ENCODE results near the gene TP53RK. TPM values are rescaled to one million over a fixed set of nuclear protein-coding genes. Genes with fewer than 3 reads are reported as not detected.

The TP53RK gene
- 22.9 and 24.9 TPM in 2 replicates for total RNA-seq (2014; rRNA removed; shearing (Covaris generic); ENCODE audit: low replicate concordance)

GRCh38 chr20:46689082-46689753, at the start of gene TP53RK:
TP53RK (minus strand) TSS chr20:46689444; CDS start chr20:46689414, 30 bp downstream.
- Histone ChIP-seq H3K27me3 (ENCODE audit: low read length) (no peaks in the 10 kb centered on the region), H3K27ac (ENCODE audit: low read length) (peak within 1 kb of the TSS; percentile 59), H3K4me2 (ENCODE audit: low read depth, low read length, poor library complexity, severe bottlenecking) (peak within 1 kb of the TSS; percentile 92), H2AFZ (ENCODE audit: low read length) (peak within 1 kb of the TSS; percentile 55; the same call in 1 of the 2 replicates), H3K4me3 (ENCODE audit: low read length) (peak within 1 kb of the TSS; percentile 84), H3K79me2 (ENCODE audit: low read length) (peaks cover 45% of the 10 kb centered on the region), H3K9ac (ENCODE audit: low read length) (peak within 1 kb of the TSS; percentile 83), H3K4me1 (ENCODE audit: low read length) (peaks cover 48% of the 10 kb centered on the region), H4K20me1 (ENCODE audit: insufficient read depth, low read depth, low read length) (peaks cover 42% of the 10 kb centered on the region), H3K9me2 (replicated peaks; ENCODE audit: insufficient read depth, low read length) (no peaks in the 10 kb centered on the region), H3K9me3 (ENCODE audit: low read length) (no peaks in the 10 kb centered on the region), H3K36me3 (ENCODE audit: insufficient read depth, low read length) (peaks cover 24% of the 10 kb centered on the region)
- DNase-seq = peak; percentile 99

DNA sequence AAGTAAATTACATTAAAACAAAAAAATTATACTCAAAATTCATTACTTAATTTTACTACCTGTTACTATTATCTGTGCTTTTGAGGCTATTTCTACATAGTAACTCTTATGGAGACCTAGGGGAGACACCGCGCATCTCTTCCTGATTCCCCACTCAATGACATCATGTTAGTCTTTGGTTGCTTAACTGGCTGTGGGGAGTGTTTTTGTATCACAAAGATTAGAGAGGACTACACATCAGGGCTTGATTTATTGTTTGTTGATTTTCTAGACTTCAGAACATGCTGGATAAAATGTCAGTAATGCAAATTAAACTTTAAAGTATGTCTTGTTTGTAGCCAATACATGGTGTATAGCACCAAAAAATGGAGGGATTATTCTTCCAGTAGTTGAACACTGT, 46.2 kb upstream of the TP53RK start:
- Histone ChIP-seq H3K4me1 (ENCODE audit: low read length) (no peaks in the 10 kb centered on the region), H2AFZ (ENCODE audit: low read length) (no peak overlapping the region), H3K4me2 (ENCODE audit: low read depth, low read length, poor library complexity, severe bottlenecking) (no peak overlapping the region), H3K27ac (ENCODE audit: low read length) (no peak overlapping the region), H3K27me3 (ENCODE audit: low read length) (peaks cover 3% of the 10 kb centered on the region; the same call in 1 of the 2 replicates), H3K36me3 (ENCODE audit: insufficient read depth, low read length) (no peaks in the 10 kb centered on the region), H3K79me2 (ENCODE audit: low read length) (no peaks in the 10 kb centered on the region), H3K9me2 (replicated peaks; ENCODE audit: insufficient read depth, low read length) (no peaks in the 10 kb centered on the region), H3K9ac (ENCODE audit: low read length) (no peak overlapping the region), H3K4me3 (ENCODE audit: low read length) (no peak overlapping the region), H3K9me3 (ENCODE audit: low read length) (0 out of 2 replicates have a peak, but pooled peaks cover 4% of the 10 kb centered on the region), H4K20me1 (ENCODE audit: insufficient read depth, low read depth, low read length) (no peaks in the 10 kb centered on the region)
- DNase-seq = no peak

DNA sequence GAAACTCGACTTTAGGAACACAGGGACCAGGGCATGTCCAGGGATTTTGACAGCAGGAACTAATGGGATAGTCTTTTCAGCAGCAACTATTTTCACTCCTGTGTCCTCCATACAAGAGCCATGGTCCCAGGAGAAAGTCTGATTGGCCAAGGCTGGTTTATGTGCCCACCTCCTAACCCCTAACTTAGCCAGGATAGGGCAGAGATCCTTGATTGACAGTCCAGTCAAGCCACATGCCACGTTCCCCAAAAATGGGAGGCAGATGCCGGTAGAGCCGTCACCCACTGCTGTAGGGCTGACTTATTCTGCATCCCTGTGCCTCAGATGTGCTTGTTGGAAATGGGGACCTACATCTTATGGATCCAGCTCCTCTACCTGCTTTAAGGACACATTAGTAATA, 42.5 kb upstream of the TP53RK start:
- no peaks in the 10 kb centered on the region for H3K36me3 ChIP-seq (ENCODE audit: insufficient read depth, low read length)
- no peak overlapping the region for H3K4me3 ChIP-seq (ENCODE audit: low read length)
- H3K79me2 ChIP-seq (ENCODE audit: low read length) = no peaks in the 10 kb centered on the region
- H3K9me2 ChIP-seq (replicated peaks; ENCODE audit: insufficient read depth, low read length) = no peaks in the 10 kb centered on the region
- no peak overlapping the region for H3K27ac ChIP-seq (ENCODE audit: low read length)
- no peaks in the 10 kb centered on the region for H3K9me3 ChIP-seq (ENCODE audit: low read length)
- no peaks in the 10 kb centered on the region for H4K20me1 ChIP-seq (ENCODE audit: insufficient read depth, low read depth, low read length)
- H3K4me2 ChIP-seq (ENCODE audit: low read depth, low read length, poor library complexity, severe bottlenecking) = no peak overlapping the region
- no peaks in the 10 kb centered on the region for H3K4me1 ChIP-seq (ENCODE audit: low read length)
- no peaks in the 10 kb centered on the region for H3K27me3 ChIP-seq (ENCODE audit: low read length)
- H3K9ac ChIP-seq (ENCODE audit: low read length) = no peak overlapping the region
- no peak overlapping the region for H2AFZ ChIP-seq (ENCODE audit: low read length)
- peak; percentile 68 for DNase-seq

- no peak overlapping the region for H3K27ac ChIP-seq (ENCODE audit: low read length)
- H3K4me1 ChIP-seq (ENCODE audit: low read length) = no peaks in the 10 kb centered on the region
- H3K9me3 ChIP-seq (ENCODE audit: low read length) = peaks cover 8% of the 10 kb centered on the region
- no peaks in the 10 kb centered on the region for H3K27me3 ChIP-seq (ENCODE audit: low read length)
- H3K36me3 ChIP-seq (ENCODE audit: insufficient read depth, low read length) = no peaks in the 10 kb centered on the region
- no peak overlapping the region for H2AFZ ChIP-seq (ENCODE audit: low read length)
- H3K4me3 ChIP-seq (ENCODE audit: low read length) = no peak overlapping the region
- no peak overlapping the region for H3K9ac ChIP-seq (ENCODE audit: low read length)
- H3K4me2 ChIP-seq (ENCODE audit: low read depth, low read length, poor library complexity, severe bottlenecking) = no peak overlapping the region
- H4K20me1 ChIP-seq (ENCODE audit: insufficient read depth, low read depth, low read length) = no peaks in the 10 kb centered on the region
- DNase-seq = no peak
- no peaks in the 10 kb centered on the region for H3K9me2 ChIP-seq (replicated peaks; ENCODE audit: insufficient read depth, low read length)
- H3K79me2 ChIP-seq (ENCODE audit: low read length) = no peaks in the 10 kb centered on the region
These were observed 36.2 kb upstream of the TP53RK start for GRCh38 chr20:46725186-46726165.

DNA sequence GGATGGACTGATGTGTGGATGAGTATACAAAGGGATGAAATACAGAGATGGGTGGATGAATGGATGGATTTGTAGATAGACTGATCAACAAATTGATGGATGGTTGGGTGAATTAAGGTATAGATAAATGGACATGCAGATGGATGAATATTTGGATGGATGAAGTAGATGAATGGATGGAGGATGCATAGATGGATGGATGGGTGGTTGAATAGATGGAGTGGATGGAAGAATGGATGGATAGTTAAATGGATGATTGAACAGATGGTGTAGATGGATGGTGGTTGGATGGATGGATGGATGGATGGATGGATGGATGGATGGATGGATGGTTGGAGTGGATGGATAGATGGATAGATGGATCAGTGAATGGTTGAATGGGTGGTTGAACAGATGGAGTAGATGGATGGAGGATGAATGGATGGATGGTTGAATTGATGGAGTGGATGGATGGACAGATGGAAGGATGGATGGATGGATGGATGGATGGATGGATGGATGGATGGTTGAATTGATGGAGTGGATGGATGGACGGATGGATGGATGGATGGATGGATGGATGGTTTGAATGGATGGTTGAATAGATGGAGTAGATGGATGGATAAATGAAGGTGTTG, 35.2 kb upstream of the TP53RK start:
- no peak overlapping the region for H3K4me2 ChIP-seq (ENCODE audit: low read depth, low read length, poor library complexity, severe bottlenecking)
- H3K27me3 ChIP-seq (ENCODE audit: low read length) = 0 out of 2 replicates have a peak, but pooled peaks cover 5% of the 10 kb centered on the region
- peaks cover 15% of the 10 kb centered on the region for H3K9me3 ChIP-seq (ENCODE audit: low read length)
- H3K79me2 ChIP-seq (ENCODE audit: low read length) = no peaks in the 10 kb centered on the region
- H4K20me1 ChIP-seq (ENCODE audit: insufficient read depth, low read depth, low read length) = no peaks in the 10 kb centered on the region
- H3K27ac ChIP-seq (ENCODE audit: low read length) = no peak overlapping the region
- no peaks in the 10 kb centered on the region for H3K4me1 ChIP-seq (ENCODE audit: low read length)
- no peaks in the 10 kb centered on the region for H3K9me2 ChIP-seq (replicated peaks; ENCODE audit: insufficient read depth, low read length)
- no peaks in the 10 kb centered on the region for H3K36me3 ChIP-seq (ENCODE audit: insufficient read depth, low read length)
- no peak overlapping the region for H2AFZ ChIP-seq (ENCODE audit: low read length)
- H3K9ac ChIP-seq (ENCODE audit: low read length) = no peak overlapping the region
- DNase-seq = no peak
- H3K4me3 ChIP-seq (ENCODE audit: low read length) = no peak overlapping the region

GRCh38 chr20:46723039-46723438, 33.8 kb upstream of the TP53RK start:
- no peaks in the 10 kb centered on the region for H3K4me1 ChIP-seq (ENCODE audit: low read length)
- H3K36me3 ChIP-seq (ENCODE audit: insufficient read depth, low read length) = no peaks in the 10 kb centered on the region

DNA sequence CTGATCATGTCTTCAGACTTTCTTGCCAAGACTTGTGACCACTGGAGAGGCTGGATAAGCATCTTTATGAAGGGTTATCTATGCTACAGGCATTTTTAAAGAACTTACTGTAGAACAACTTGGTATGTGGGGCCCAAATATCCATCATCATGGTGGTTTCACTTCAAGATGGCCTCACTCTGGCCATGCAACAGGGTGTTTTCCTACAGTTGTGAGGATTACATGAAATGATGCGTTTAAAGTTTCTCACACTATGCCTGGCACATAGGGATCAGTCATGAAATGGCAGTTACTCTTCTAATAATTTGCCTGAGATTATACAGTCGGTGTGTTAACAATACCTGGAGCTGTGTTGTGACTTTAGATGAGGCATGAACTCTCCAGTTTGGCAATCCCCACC, 33.2 kb upstream of the TP53RK start:
- H3K79me2 ChIP-seq (ENCODE audit: low read length) = no peaks in the 10 kb centered on the region
- no peak overlapping the region for H3K9ac ChIP-seq (ENCODE audit: low read length)
- H3K36me3 ChIP-seq (ENCODE audit: insufficient read depth, low read length) = no peaks in the 10 kb centered on the region
- no peak overlapping the region for H3K27ac ChIP-seq (ENCODE audit: low read length)
- H3K4me3 ChIP-seq (ENCODE audit: low read length) = no peak overlapping the region
- no peak overlapping the region for H2AFZ ChIP-seq (ENCODE audit: low read length)
- H4K20me1 ChIP-seq (ENCODE audit: insufficient read depth, low read depth, low read length) = no peaks in the 10 kb centered on the region
- no peaks in the 10 kb centered on the region for H3K9me2 ChIP-seq (replicated peaks; ENCODE audit: insufficient read depth, low read length)
- no peaks in the 10 kb centered on the region for H3K4me1 ChIP-seq (ENCODE audit: low read length)
- DNase-seq = no peak
- H3K27me3 ChIP-seq (ENCODE audit: low read length) = 0 out of 2 replicates have a peak, but pooled peaks cover 5% of the 10 kb centered on the region
- H3K4me2 ChIP-seq (ENCODE audit: low read depth, low read length, poor library complexity, severe bottlenecking) = no peak overlapping the region
- H3K9me3 ChIP-seq (ENCODE audit: low read length) = peaks cover 15% of the 10 kb centered on the region

More at GRCh38 chr20:46723039-46723438, 33.8 kb upstream of the TP53RK start:
- 0 out of 2 replicates have a peak, but pooled peaks cover 5% of the 10 kb centered on the region for H3K27me3 ChIP-seq (ENCODE audit: low read length)
- H3K9me3 ChIP-seq (ENCODE audit: low read length) = peaks cover 15% of the 10 kb centered on the region
- H3K4me2 ChIP-seq (ENCODE audit: low read depth, low read length, poor library complexity, severe bottlenecking) = no peak overlapping the region
- no peak overlapping the region for H3K27ac ChIP-seq (ENCODE audit: low read length)
- no peak for DNase-seq
- no peak overlapping the region for H2AFZ ChIP-seq (ENCODE audit: low read length)
- no peaks in the 10 kb centered on the region for H3K9me2 ChIP-seq (replicated peaks; ENCODE audit: insufficient read depth, low read length)
- H3K9ac ChIP-seq (ENCODE audit: low read length) = no peak overlapping the region
- no peak overlapping the region for H3K4me3 ChIP-seq (ENCODE audit: low read length)
- no peaks in the 10 kb centered on the region for H3K79me2 ChIP-seq (ENCODE audit: low read length)
- H4K20me1 ChIP-seq (ENCODE audit: insufficient read depth, low read depth, low read length) = no peaks in the 10 kb centered on the region
